ENCODE measurements around the gene ZNF829.

DNA sequence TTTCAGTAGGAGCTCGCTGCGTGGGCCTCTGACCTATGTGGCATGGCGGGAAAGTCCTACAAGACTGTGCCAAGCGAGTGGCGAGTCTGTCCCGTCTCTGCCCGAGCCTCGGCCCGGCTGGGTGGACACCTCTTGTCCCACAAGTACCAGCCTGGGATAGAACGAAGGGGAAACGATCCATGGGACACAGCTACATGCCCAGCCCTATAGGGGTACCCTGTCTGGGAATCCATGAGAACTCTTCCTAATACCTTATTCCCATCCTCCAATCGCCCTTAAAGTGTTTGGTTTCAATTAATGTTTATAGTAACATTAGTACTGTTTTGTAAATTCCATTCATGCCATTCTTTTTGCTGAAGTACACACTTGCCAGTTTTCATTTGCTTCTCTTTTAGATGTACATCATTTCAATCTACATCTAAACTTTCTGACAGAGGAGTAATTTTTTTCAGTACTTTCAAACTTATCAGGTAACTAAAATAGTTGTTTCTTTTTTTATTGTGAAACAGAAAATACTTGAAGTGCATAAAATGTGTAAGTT is 77.2 kb downstream of the ZNF829 start:
- TF ChIP-seq, protein P1, sequence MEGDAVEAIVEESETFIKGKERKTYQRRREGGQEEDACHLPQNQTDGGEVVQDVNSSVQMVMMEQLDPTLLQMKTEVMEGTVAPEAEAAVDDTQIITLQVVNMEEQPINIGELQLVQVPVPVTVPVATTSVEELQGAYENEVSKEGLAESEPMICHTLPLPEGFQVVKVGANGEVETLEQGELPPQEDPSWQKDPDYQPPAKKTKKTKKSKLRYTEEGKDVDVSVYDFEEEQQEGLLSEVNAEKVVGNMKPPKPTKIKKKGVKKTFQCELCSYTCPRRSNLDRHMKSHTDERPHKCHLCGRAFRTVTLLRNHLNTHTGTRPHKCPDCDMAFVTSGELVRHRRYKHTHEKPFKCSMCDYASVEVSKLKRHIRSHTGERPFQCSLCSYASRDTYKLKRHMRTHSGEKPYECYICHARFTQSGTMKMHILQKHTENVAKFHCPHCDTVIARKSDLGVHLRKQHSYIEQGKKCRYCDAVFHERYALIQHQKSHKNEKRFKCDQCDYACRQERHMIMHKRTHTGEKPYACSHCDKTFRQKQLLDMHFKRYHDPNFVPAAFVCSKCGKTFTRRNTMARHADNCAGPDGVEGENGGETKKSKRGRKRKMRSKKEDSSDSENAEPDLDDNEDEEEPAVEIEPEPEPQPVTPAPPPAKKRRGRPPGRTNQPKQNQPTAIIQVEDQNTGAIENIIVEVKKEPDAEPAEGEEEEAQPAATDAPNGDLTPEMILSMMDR (conservative IDR thresholded peaks at IDR 0.05): no peak
- no peak for TF ChIP-seq EZH2 (IDR thresholded peaks at IDR 0.05; ENCODE audit: low read depth)

All from PC-9 (cell line).